Measurements from ENCODE around the gene CDH5.

Gene CDH5

GRCh38 chr16:66367968-66368891, 1.7 kb downstream of the CDH5 start:
- Histone ChIP-seq H3K4me1 (ENCODE audit: control insufficient read depth, low read depth, low read length) (peaks cover 23% of the 10 kb centered on the region), H3K9me3 (ENCODE audit: control insufficient read depth, low read depth, low read length) (no peaks in the 10 kb centered on the region), H3K27me3 (ENCODE audit: control insufficient read depth, insufficient read depth, low read length) (no peaks in the 10 kb centered on the region), H3K4me3 (ENCODE audit: low read length) (no peak overlapping the region), H3K36me3 (ENCODE audit: control insufficient read depth, low read depth, low read length) (no peaks in the 10 kb centered on the region), H3K27ac (ENCODE audit: low read length) (no peak overlapping the region), H3K9ac (ENCODE audit: low read length) (no peak overlapping the region)

- H3K4me3 ChIP-seq (ENCODE audit: low read length), result no peak overlapping the region
- peaks cover 17% of the 10 kb centered on the region for H3K4me1 ChIP-seq (ENCODE audit: control insufficient read depth, low read depth, low read length)
- H3K9ac ChIP-seq (ENCODE audit: low read length), result no peak overlapping the region
- no peaks in the 10 kb centered on the region for H3K9me3 ChIP-seq (ENCODE audit: control insufficient read depth, low read depth, low read length)
- H3K27me3 ChIP-seq (ENCODE audit: control insufficient read depth, insufficient read depth, low read length), result no peaks in the 10 kb centered on the region
- no peaks in the 10 kb centered on the region for H3K36me3 ChIP-seq (ENCODE audit: control insufficient read depth, low read depth, low read length)
- H3K27ac ChIP-seq (ENCODE audit: low read length), result no peak overlapping the region
Measured at GRCh38 chr16:66369055-66369592, 2.6 kb downstream of the CDH5 start.

GRCh38 chr16:66370786-66371684, 4.5 kb downstream of the CDH5 start:
- Histone ChIP-seq H3K4me3 (ENCODE audit: low read length) (no peak overlapping the region), H3K36me3 (ENCODE audit: control insufficient read depth, low read depth, low read length) (no peaks in the 10 kb centered on the region), H3K27me3 (ENCODE audit: control insufficient read depth, insufficient read depth, low read length) (no peaks in the 10 kb centered on the region), H3K9me3 (ENCODE audit: control insufficient read depth, low read depth, low read length) (no peaks in the 10 kb centered on the region), H3K9ac (ENCODE audit: low read length) (no peak overlapping the region), H3K4me1 (ENCODE audit: control insufficient read depth, low read depth, low read length) (peaks cover 10% of the 10 kb centered on the region), H3K27ac (ENCODE audit: low read length) (no peak overlapping the region)

GRCh38 chr16:66372078-66372897, 5.8 kb downstream of the CDH5 start:
- H3K36me3 ChIP-seq (ENCODE audit: control insufficient read depth, low read depth, low read length), result no peaks in the 10 kb centered on the region
- H3K27me3 ChIP-seq (ENCODE audit: control insufficient read depth, insufficient read depth, low read length), result no peaks in the 10 kb centered on the region
- H3K9ac ChIP-seq (ENCODE audit: low read length), result no peak overlapping the region
- no peaks in the 10 kb centered on the region for H3K9me3 ChIP-seq (ENCODE audit: control insufficient read depth, low read depth, low read length)
- no peak overlapping the region for H3K4me3 ChIP-seq (ENCODE audit: low read length)
- H3K27ac ChIP-seq (ENCODE audit: low read length), result no peak overlapping the region
- H3K4me1 ChIP-seq (ENCODE audit: control insufficient read depth, low read depth, low read length), result peaks cover 14% of the 10 kb centered on the region

- H3K27ac ChIP-seq (ENCODE audit: low read length), result no peak overlapping the region
- H3K27me3 ChIP-seq (ENCODE audit: control insufficient read depth, insufficient read depth, low read length), result no peaks in the 10 kb centered on the region
- no peaks in the 10 kb centered on the region for H3K36me3 ChIP-seq (ENCODE audit: control insufficient read depth, low read depth, low read length)
- H3K4me1 ChIP-seq (ENCODE audit: control insufficient read depth, low read depth, low read length), result peaks cover 12% of the 10 kb centered on the region
- H3K9ac ChIP-seq (ENCODE audit: low read length), result no peak overlapping the region
- H3K9me3 ChIP-seq (ENCODE audit: control insufficient read depth, low read depth, low read length), result no peaks in the 10 kb centered on the region
- no peak overlapping the region for H3K4me3 ChIP-seq (ENCODE audit: low read length)
Measured at GRCh38 chr16:66372898-66373155, 6.3 kb downstream of the CDH5 start.

GRCh38 chr16:66373667-66374066, 7.2 kb downstream of the CDH5 start:
- Histone ChIP-seq H3K9me3 (ENCODE audit: control insufficient read depth, low read depth, low read length) (no peaks in the 10 kb centered on the region), H3K4me3 (ENCODE audit: low read length) (no peak overlapping the region), H3K4me1 (ENCODE audit: control insufficient read depth, low read depth, low read length) (peaks cover 5% of the 10 kb centered on the region), H3K27ac (ENCODE audit: low read length) (no peak overlapping the region), H3K36me3 (ENCODE audit: control insufficient read depth, low read depth, low read length) (no peaks in the 10 kb centered on the region), H3K9ac (ENCODE audit: low read length) (no peak overlapping the region), H3K27me3 (ENCODE audit: control insufficient read depth, insufficient read depth, low read length) (no peaks in the 10 kb centered on the region)

- Histone ChIP-seq H3K4me3 (ENCODE audit: low read length) (no peak overlapping the region), H3K36me3 (ENCODE audit: control insufficient read depth, low read depth, low read length) (no peaks in the 10 kb centered on the region), H3K27ac (ENCODE audit: low read length) (no peak overlapping the region), H3K9me3 (ENCODE audit: control insufficient read depth, low read depth, low read length) (no peaks in the 10 kb centered on the region), H3K27me3 (ENCODE audit: control insufficient read depth, insufficient read depth, low read length) (no peaks in the 10 kb centered on the region), H3K9ac (ENCODE audit: low read length) (no peak overlapping the region), H3K4me1 (ENCODE audit: control insufficient read depth, low read depth, low read length) (peaks cover 4% of the 10 kb centered on the region)
Measured at GRCh38 chr16:66374176-66374575, 7.7 kb downstream of the CDH5 start.

GRCh38 chr16:66375451-66375850, 9.0 kb downstream of the CDH5 start:
- Histone ChIP-seq H3K27ac (ENCODE audit: low read length) (no peak overlapping the region), H3K27me3 (ENCODE audit: control insufficient read depth, insufficient read depth, low read length) (no peaks in the 10 kb centered on the region), H3K4me1 (ENCODE audit: control insufficient read depth, low read depth, low read length) (peaks cover 4% of the 10 kb centered on the region), H3K9ac (ENCODE audit: low read length) (no peak overlapping the region), H3K36me3 (ENCODE audit: control insufficient read depth, low read depth, low read length) (no peaks in the 10 kb centered on the region), H3K4me3 (ENCODE audit: low read length) (no peak overlapping the region), H3K9me3 (ENCODE audit: control insufficient read depth, low read depth, low read length) (no peaks in the 10 kb centered on the region)

GRCh38 chr16:66376114-66376513, 9.6 kb downstream of the CDH5 start:
- no peak overlapping the region for H3K4me3 ChIP-seq (ENCODE audit: low read length)
- H3K9ac ChIP-seq (ENCODE audit: low read length), result no peak overlapping the region
- no peaks in the 10 kb centered on the region for H3K9me3 ChIP-seq (ENCODE audit: control insufficient read depth, low read depth, low read length)
- H3K36me3 ChIP-seq (ENCODE audit: control insufficient read depth, low read depth, low read length), result no peaks in the 10 kb centered on the region
- peaks cover 4% of the 10 kb centered on the region for H3K4me1 ChIP-seq (ENCODE audit: control insufficient read depth, low read depth, low read length)
- H3K27me3 ChIP-seq (ENCODE audit: control insufficient read depth, insufficient read depth, low read length), result no peaks in the 10 kb centered on the region
- H3K27ac ChIP-seq (ENCODE audit: low read length), result no peak overlapping the region

GRCh38 chr16:66376577-66377305, 10.2 kb downstream of the CDH5 start:
- H3K36me3 ChIP-seq (ENCODE audit: control insufficient read depth, low read depth, low read length), result no peaks in the 10 kb centered on the region
- H3K9me3 ChIP-seq (ENCODE audit: control insufficient read depth, low read depth, low read length), result no peaks in the 10 kb centered on the region
- peaks cover 4% of the 10 kb centered on the region for H3K4me1 ChIP-seq (ENCODE audit: control insufficient read depth, low read depth, low read length)
- no peaks in the 10 kb centered on the region for H3K27me3 ChIP-seq (ENCODE audit: control insufficient read depth, insufficient read depth, low read length)
- no peak overlapping the region for H3K9ac ChIP-seq (ENCODE audit: low read length)
- no peak overlapping the region for H3K4me3 ChIP-seq (ENCODE audit: low read length)
- no peak overlapping the region for H3K27ac ChIP-seq (ENCODE audit: low read length)

Measured in iPS-18a (cell line).